Lung (tissue), 12 donors: Measurements from ENCODE around the gene RBPMS2. TPM values are rescaled to one million over a fixed set of nuclear protein-coding genes. Genes with fewer than 3 reads are reported as not detected.
"Not testable (repeated sequence)": the region's sequence is repeated elsewhere in the genome, so short reads cannot be mapped to it uniquely, and the experiment has no call there.

Experiments used
- ATAC-seq: fragments of 200-7000 bp; cut with Tn5 transposase; one replicate; pipeline ENCODE4 v1.9.1; 2020; ENCODE audit warnings: moderate number of reproducible peaks; ENCODE audit not compliant: insufficient read depth, low FRiP score
- DNase-seq, 3 donors: peaks; one replicate each; pipeline ENCODE4 v3.0.0-alpha.2; 2013 to 2017
- H3K27ac ChIP-seq, 2 donors: one replicate each; pipeline ENCODE4 v1.5.1; 2013; ENCODE audit warnings: mild to moderate bottlenecking in 2 of 2, moderate library complexity in 2 of 2, control low read depth in 1 of 2, inconsistent platforms in 1 of 2, low read depth in 1 of 2, low read length in 1 of 2
- H3K27me3 ChIP-seq, 3 donors: one replicate each; pipeline ENCODE4 v1.5.1; 2013; ENCODE audit warnings: low read length in 2 of 3; ENCODE audit not compliant: control insufficient read depth in 3 of 3, insufficient read depth in 3 of 3
- H3K36me3 ChIP-seq, 4 donors: one replicate each; pipeline ENCODE4 v1.5.1; 2013; ENCODE audit warnings: low read length in 4 of 4, mild to moderate bottlenecking in 1 of 4, moderate library complexity in 1 of 4; ENCODE audit not compliant: control insufficient read depth in 4 of 4, insufficient read depth in 4 of 4
- H3K4me1 ChIP-seq, 5 donors: one replicate each; pipeline ENCODE4 v1.5.1; 2013; ENCODE audit warnings: low read length in 5 of 5, mild to moderate bottlenecking in 2 of 5, moderate library complexity in 1 of 5; ENCODE audit not compliant: control insufficient read depth in 5 of 5, insufficient read depth in 5 of 5
- H3K4me3 ChIP-seq: one replicate; pipeline ENCODE4 v1.5.1; 2013; ENCODE audit warnings: mild to moderate bottlenecking, control low read depth, moderate library complexity
- H3K9ac ChIP-seq, 2 donors: one replicate each; pipeline ENCODE4 v1.5.1; 2013; ENCODE audit warnings: low read length in 2 of 2, control low read depth in 1 of 2; ENCODE audit not compliant: insufficient read depth in 1 of 2
- H3K9me3 ChIP-seq, 4 donors: one replicate each; pipeline ENCODE4 v1.5.1; 2013; ENCODE audit warnings: low read length in 3 of 4, mild to moderate bottlenecking in 1 of 4, moderate library complexity in 1 of 4; ENCODE audit not compliant: control insufficient read depth in 4 of 4, insufficient read depth in 3 of 4
- CTCF ChIP-seq: IDR thresholded peaks from 2 replicates; pipeline ENCODE4 v1.5.1; 2012; ENCODE audit warnings: mild to moderate bottlenecking; ENCODE audit errors: control extremely low read depth, extremely low read depth
- WGBS, 2 donors: extraction: QIAGEN DNeasy Blood & Tissue Kit; methylation state at CpG; one replicate each; pipeline ENCODE4 v1.1.7; 2013; 5-methylcytosine and 5-hydroxymethylcytosine counted together
- polyA plus RNA-seq, 2 donors: library from polyadenylated mRNA; stranded (reverse); fragments of 200-250 nt; gene quantifications; one replicate each; pipeline ENCODE4 v1.2.1, GENCODE V29; 2013
- total RNA-seq, 2 donors: library from RNA; depleted of rRNA in 1 of 2; stranded (reverse); fragments of >200 nt in 1 of 2; gene quantifications; one replicate each; pipeline ENCODE4 v1.2.1, GENCODE V29; 2014 to 2021
- donor health status: control.
- donor health status: control.
- donor health status: Bipolar disorder and iron deficiency.
- donor health status: healthy.
- donor health status: DM: yes; HTN: yes; CAD: no.

Gene RBPMS2
- total and polyA plus RNA-seq, 4 donors: 0.68 to 3.9 (median 2.3) TPM

DNA sequence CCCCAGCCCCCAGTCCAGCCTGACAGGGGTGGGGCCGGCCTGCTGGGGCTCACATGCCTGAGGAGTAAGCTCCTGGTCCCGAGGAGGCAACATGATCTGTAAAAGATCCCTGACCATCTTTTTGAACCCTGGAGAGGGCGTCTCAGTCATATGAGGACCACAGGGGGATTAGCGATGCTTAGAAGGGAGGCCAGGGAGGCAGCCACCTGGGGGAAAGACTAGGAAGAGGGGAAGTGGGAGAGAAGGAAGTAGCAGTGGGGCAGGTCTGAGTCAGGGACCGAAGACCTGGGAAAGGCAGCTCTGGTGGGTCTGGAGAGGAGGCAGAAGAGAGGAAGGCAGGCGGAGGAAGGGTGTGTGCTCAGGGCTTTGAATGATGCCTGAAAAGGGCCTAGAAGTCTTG is 31.1 kb upstream of the RBPMS2 start:
- DNase-seq (no peak), ATAC-seq (no peak)
- Histone ChIP-seq H3K4me3 (no peak overlapping the region), H3K9ac (no peak overlapping the region), H3K4me1 (peaks cover 0 to 17% (median 0%) of the 10 kb centered on the region in 5 donors), H3K9me3 (no peaks in the 10 kb centered on the region), H3K36me3 (no peaks in the 10 kb centered on the region), H3K27ac (no peak overlapping the region), H3K27me3 (no peaks in the 10 kb centered on the region)
- WGBS, 2 donors: 79 to 91% methylated on average over 6 of the region's 6 CpGs
- no peak for TF ChIP-seq CTCF

- 46% methylated on average over 2 of the region's 2 CpGs for WGBS, 2 donors
- Histone ChIP-seq H3K36me3 (no peaks in the 10 kb centered on the region), H3K9ac (no peak overlapping the region), H3K9me3 (no peaks in the 10 kb centered on the region), H3K4me1 (peaks cover 0 to 11% (median 0%) of the 10 kb centered on the region in 5 donors), H3K4me3 (no peak overlapping the region), H3K27me3 (no peaks in the 10 kb centered on the region), H3K27ac (peak overlapping the region in 1 of 2 donors; percentile 35)
- TF ChIP-seq CTCF: no peak
- no peak for DNase-seq
- ATAC-seq: no peak
Observed at GRCh38 chr15:64804619-64805018, 29.2 kb upstream of the RBPMS2 start.

GRCh38 chr15:64803526-64803925 is 28.1 kb upstream of the RBPMS2 start:
- Histone ChIP-seq H3K9ac (no peak overlapping the region), H3K27me3 (no peaks in the 10 kb centered on the region), H3K4me1 (peaks cover 0 to 11% (median 0%) of the 10 kb centered on the region in 5 donors), H3K27ac (no peak overlapping the region), H3K4me3 (no peak overlapping the region), H3K36me3 (no peaks in the 10 kb centered on the region), H3K9me3 (no peaks in the 10 kb centered on the region)
- WGBS, 2 donors: 96 to 97% methylated on average over 1 of the region's 1 CpG
- no peak for TF ChIP-seq CTCF
- DNase-seq: no peak
- ATAC-seq: no peak

DNA sequence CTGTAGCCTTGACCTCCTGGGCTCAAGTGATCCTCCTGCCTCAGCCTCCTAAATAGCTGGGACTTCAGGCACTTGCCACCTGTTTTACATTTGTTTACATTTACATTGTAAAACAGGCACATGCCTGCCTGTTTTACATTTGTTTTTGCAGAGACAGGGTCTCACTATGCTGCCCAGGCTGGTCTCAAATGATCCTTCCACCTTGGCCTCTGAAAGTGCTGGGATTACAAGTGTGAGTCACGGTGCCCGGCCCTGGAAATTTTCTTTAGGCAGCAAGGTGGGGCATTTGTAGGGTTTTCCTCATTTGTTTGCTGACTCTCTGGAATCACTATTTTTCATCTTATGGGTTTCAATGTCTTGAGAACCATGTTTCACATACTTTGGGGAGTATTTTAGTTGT is 25.1 kb upstream of the RBPMS2 start:
- Histone ChIP-seq H3K4me1 (peaks cover 0 to 11% (median 0%) of the 10 kb centered on the region in 5 donors), H3K9me3 (no peaks in the 10 kb centered on the region)

DNA sequence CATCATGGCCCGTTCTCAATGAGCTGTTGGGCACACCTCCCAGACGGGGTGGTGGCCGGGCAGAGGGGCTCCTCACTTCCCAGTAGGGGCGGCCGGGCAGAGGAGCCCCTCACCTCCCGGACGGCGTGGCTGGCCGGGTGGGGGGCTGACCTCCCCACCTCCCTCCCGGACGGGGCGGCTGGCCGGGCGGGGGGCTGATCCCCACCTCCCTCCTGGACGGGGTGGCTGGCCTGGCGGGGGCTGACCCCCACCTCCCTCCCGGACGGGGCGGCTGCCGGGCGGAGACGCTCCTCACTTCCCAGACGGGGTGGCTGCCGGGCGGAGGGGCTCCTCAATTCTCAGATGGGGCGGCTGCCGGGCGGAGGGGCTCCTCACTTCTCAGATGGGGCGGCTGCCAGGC is 23.5 kb upstream of the RBPMS2 start:
- not testable (repeated sequence) for ATAC-seq, H3K9me3 ChIP-seq, DNase-seq, H3K27me3 ChIP-seq, H3K27ac ChIP-seq, H3K36me3 ChIP-seq, H3K4me3 ChIP-seq, H3K9ac ChIP-seq
- H3K4me1 ChIP-seq: peaks cover 0 to 11% (median 0%) of the 10 kb centered on the region in 5 donors
- 95 to 96% methylated on average over 15 to 22 of the region's 29 CpGs for WGBS, 2 donors

More for the DNA sequence above, 25.1 kb upstream of the RBPMS2 start:
- 93 to 100% methylated on average over 2 of the region's 2 CpGs for WGBS, 2 donors
- Histone ChIP-seq H3K4me3 (no peak overlapping the region), H3K36me3 (no peaks in the 10 kb centered on the region), H3K9ac (no peak overlapping the region), H3K27me3 (no peaks in the 10 kb centered on the region), H3K27ac (no peak overlapping the region)
- TF ChIP-seq CTCF: no peak
- DNase-seq (no peak), ATAC-seq (no peak)
